Measurements from ENCODE around the gene DACT2. TPM values are rescaled to one million over a fixed set of nuclear protein-coding genes. Genes with fewer than 3 reads are reported as not detected.

The DACT2 gene
- total and polyA plus RNA-seq, 4 donors, result 0.25 to 2.8 (median 0.88) TPM

GRCh38 chr6:168365422-168366165, 46.0 kb upstream of the DACT2 start:
- 90% methylated on average over 24 of the region's 24 CpGs for WGBS
- Histone ChIP-seq H3K4me1 (ENCODE audit: control insufficient read depth in 4 of 4, insufficient read depth in 4 of 4, low read length in 3 of 4) (peaks cover 0 to 2% (median 0%) of the 10 kb centered on the region in 4 donors), H3K4me3 (ENCODE audit: low read depth in 1 of 3, low read length in 3 of 3) (no peak overlapping the region), H3K36me3 (ENCODE audit: control insufficient read depth in 4 of 4, insufficient read depth in 3 of 4, low read depth in 1 of 4, low read length in 3 of 4) (no peaks in the 10 kb centered on the region), H3K9me3 (ENCODE audit: control insufficient read depth in 4 of 4, low read length in 3 of 4) (no peaks in the 10 kb centered on the region), H3K27me3 (ENCODE audit: control insufficient read depth in 4 of 4, insufficient read depth in 4 of 4, low read length in 3 of 4) (peaks cover 0 to 3% (median 0%) of the 10 kb centered on the region in 4 donors), H3K27ac (ENCODE audit: low read depth in 1 of 2, low read length in 2 of 2) (no peak overlapping the region), H3K9ac (ENCODE audit: low read depth in 1 of 2, low read length in 2 of 2) (no peak overlapping the region)
- TF ChIP-seq NR2F2 (IDR thresholded peaks at IDR 0.05), result no peak
- TF ChIP-seq SP1 (IDR thresholded peaks at IDR 0.05), result no peak
- TF ChIP-seq HNF4A (conservative IDR thresholded peaks at IDR 0.05), result no peak
- TF ChIP-seq EGR1 (IDR thresholded peaks at IDR 0.05; ENCODE audit: low read depth in 2 of 2), result no peak
- no peak for TF ChIP-seq JUND (IDR thresholded peaks at IDR 0.05)
- no peak for TF ChIP-seq CTCF (IDR thresholded peaks at IDR 0.05; ENCODE audit: low read depth, low read length, missing input control)
- no peak for TF ChIP-seq MAX (IDR thresholded peaks at IDR 0.05)
- no peak for TF ChIP-seq RXRA (IDR thresholded peaks at IDR 0.05)
- TF ChIP-seq ATF3 (IDR thresholded peaks at IDR 0.05), result no peak
- no peak for TF ChIP-seq FOXA2 (IDR thresholded peaks at IDR 0.05)
- TF ChIP-seq TAF1 (conservative IDR thresholded peaks at IDR 0.05), result no peak
- TF ChIP-seq REST (IDR thresholded peaks at IDR 0.05), result no peak
- no peak for TF ChIP-seq RAD21 (IDR thresholded peaks at IDR 0.05)
- no peak for DNase-seq (ENCODE audit: low spot score)

GRCh38 chr6:168364793-168365421, 45.3 kb upstream of the DACT2 start:
- peaks cover 0 to 3% (median 0%) of the 10 kb centered on the region in 4 donors for H3K27me3 ChIP-seq (ENCODE audit: control insufficient read depth in 4 of 4, insufficient read depth in 4 of 4, low read length in 3 of 4)
- no peak overlapping the region for H3K27ac ChIP-seq (ENCODE audit: low read depth in 1 of 2, low read length in 2 of 2)
- 97% methylated on average over 31 of the region's 31 CpGs for WGBS
- no peaks in the 10 kb centered on the region for H3K36me3 ChIP-seq (ENCODE audit: control insufficient read depth in 4 of 4, insufficient read depth in 3 of 4, low read depth in 1 of 4, low read length in 3 of 4)
- no peak overlapping the region for H3K9ac ChIP-seq (ENCODE audit: low read depth in 1 of 2, low read length in 2 of 2)
- no peak for DNase-seq (ENCODE audit: low spot score)
- no peaks in the 10 kb centered on the region for H3K9me3 ChIP-seq (ENCODE audit: control insufficient read depth in 4 of 4, low read length in 3 of 4)
- no peak overlapping the region for H3K4me3 ChIP-seq (ENCODE audit: low read depth in 1 of 3, low read length in 3 of 3)
- TF ChIP-seq HNF4A (conservative IDR thresholded peaks at IDR 0.05), result no peak
- no peak for TF ChIP-seq RAD21 (IDR thresholded peaks at IDR 0.05)
- TF ChIP-seq JUND (IDR thresholded peaks at IDR 0.05), result no peak
- TF ChIP-seq HNF4G (IDR thresholded peaks at IDR 0.05), result no peak
- TF ChIP-seq TAF1 (conservative IDR thresholded peaks at IDR 0.05), result no peak
- TF ChIP-seq CTCF (IDR thresholded peaks at IDR 0.05; ENCODE audit: low read depth, low read length, missing input control), result no peak
- no peak for TF ChIP-seq FOXA1 (IDR thresholded peaks at IDR 0.05)
- TF ChIP-seq NR2F2 (IDR thresholded peaks at IDR 0.05), result no peak
- TF ChIP-seq MAX (IDR thresholded peaks at IDR 0.05), result no peak
- no peak for TF ChIP-seq GABPA (IDR thresholded peaks at IDR 0.05 in 1 of 2, conservative IDR thresholded peaks at IDR 0.05 in 1 of 2)
- H3K4me1 ChIP-seq (ENCODE audit: control insufficient read depth in 4 of 4, insufficient read depth in 4 of 4, low read length in 3 of 4), result peaks cover 0 to 2% (median 0%) of the 10 kb centered on the region in 4 donors

Measured in liver (tissue), 9 donors.